A549 (cell line): ENCODE results near the gene NCS1. TPM values are rescaled to one million over a fixed set of nuclear protein-coding genes. Genes with fewer than 3 reads are reported as not detected.

Experiments used
- ATAC-seq, 2 experiments: fragments of 200-7000 bp in 1 of 2; fragments of >200 bp in 1 of 2; cut with Nextera tagmentation in 1 of 2; cut with Tn5 transposase in 1 of 2; 3 replicates each; pipeline versions ENCODE4 v1.8.0 to v1.9.1; 2018 to 2020; ENCODE audit warnings: mild to moderate bottlenecking in 1 of 2, moderate library complexity in 1 of 2
- CTCF ChIA-PET: fragments of 300-600 bp; sonication (Branson Sonifier 250); formaldehyde crosslinking; extraction: SDS; loops from one replicate; lab custom pipeline; 2021; ENCODE audit warnings: antibody characterized with exemption, inconsistent platforms; lab: Yijun Ruan, JAX
- POLR2A ChIA-PET: fragments of 350-600 bp; formaldehyde crosslinking; extraction: SDS; loops from one replicate; lab custom pipeline; 2021; ENCODE audit warnings: antibody characterized with exemption, inconsistent platforms; lab: Yijun Ruan, JAX
- DNase-seq, 2 experiments: peaks; one replicate each; pipeline versions ENCODE4 v3.0.0 to v3.0.0-alpha.2; 2011 to 2016; ENCODE audit warnings: low read depth in 1 of 2, low spot score in 1 of 2
- FAIRE-seq: peaks from 2 replicates; lab custom pipeline; 2011; peaks lifted over from hg19 to GRCh38; lab: Jason Lieb, UNC
- H3K27ac ChIP-seq, 2 experiments: fragments of >200 bp; sonication (Bioruptor Twin); formaldehyde crosslinking; 3 replicates each; pipeline ENCODE4 v1.5.1; 2016 to 2017
- H3K4me1 ChIP-seq: fragments of >200 bp; sonication (Bioruptor Twin); formaldehyde crosslinking; 3 replicates; pipeline ENCODE4 v1.6.1; 2016
- H3K4me2 ChIP-seq: fragments of >200 bp; sonication (Bioruptor Twin); formaldehyde crosslinking; 3 replicates; pipeline ENCODE4 v1.6.1; 2016
- H3K4me3 ChIP-seq: fragments of >200 bp; sonication (Bioruptor Twin); formaldehyde crosslinking; 3 replicates; pipeline ENCODE4 v1.5.1; 2016
- H3K9me3 ChIP-seq: fragments of >200 bp; sonication (Bioruptor Twin); formaldehyde crosslinking; 3 replicates; pipeline ENCODE4 v1.6.1; 2016
- CBX8 ChIP-seq: fragments of 200-600 bp; sonication (generic); IDR thresholded peaks from 2 replicates; pipeline ENCODE4 v1.6.1; 2016
- CHD2 ChIP-seq: fragments of 150-350 bp; IDR thresholded peaks from 2 replicates; pipeline ENCODE4 v1.6.1; 2014; ENCODE audit warnings: low read length; ENCODE audit not compliant: partially characterized antibody
- CHD4 ChIP-seq: fragments of 200-600 bp; sonication (generic); IDR thresholded peaks from 2 replicates; pipeline ENCODE4 v1.6.1; 2016; ENCODE audit warnings: antibody characterized with exemption, mild to moderate bottlenecking, borderline replicate concordance
- EHF ChIP-seq: fragments of 250-450 bp; sonication (Bioruptor Pico); IDR thresholded peaks from 2 replicates; pipeline ENCODE4 v1.5.0; 2020; ENCODE audit warnings: mild to moderate bottlenecking
- EHMT2 ChIP-seq: fragments of 200-600 bp; sonication (generic); IDR thresholded peaks from 2 replicates; pipeline ENCODE4 v1.6.1; 2016; ENCODE audit warnings: antibody characterized with exemption, low read depth, mild to moderate bottlenecking, moderate library complexity
- EP300 ChIP-seq, 2 experiments: fragments of >200 bp; sonication (Bioruptor Twin); formaldehyde crosslinking; IDR thresholded peaks; 2 replicates in 1 of 2; 3 replicates in 1 of 2; pipeline ENCODE4 v1.6.1; 2016 to 2017
- ESRRA ChIP-seq: fragments of 150-350 bp; IDR thresholded peaks from 2 replicates; pipeline ENCODE4 v1.6.1; 2014; ENCODE audit warnings: mild to moderate bottlenecking, low read length, borderline replicate concordance
- HEYL ChIP-seq: fragments of 250-450 bp; sonication (Bioruptor Pico); IDR thresholded peaks from 2 replicates; pipeline ENCODE4 v1.8.0; 2021; ENCODE audit warnings: mild to moderate bottlenecking, moderate library complexity
- HOXA7 ChIP-seq: fragments of 250-450 bp; sonication (Bioruptor Pico); IDR thresholded peaks from 2 replicates; pipeline ENCODE4 v1.5.0; 2020; ENCODE audit warnings: mild to moderate bottlenecking, moderate library complexity
- HOXB5 ChIP-seq: fragments of 250-450 bp; sonication (Bioruptor Pico); IDR thresholded peaks from 2 replicates; pipeline ENCODE4 v1.5.0; 2020; ENCODE audit warnings: mild to moderate bottlenecking, moderate library complexity
- JUN ChIP-seq, 2 experiments: fragments of >200 bp; sonication (Bioruptor Twin); formaldehyde crosslinking; IDR thresholded peaks; 2 replicates in 1 of 2; 3 replicates in 1 of 2; pipeline ENCODE4 v1.6.1; 2016 to 2017
- KDM1A ChIP-seq: fragments of 200-600 bp; sonication (generic); IDR thresholded peaks from 2 replicates; pipeline ENCODE4 v1.6.1; 2016; ENCODE audit warnings: low read depth, mild to moderate bottlenecking
- MAFK ChIP-seq: fragments of 450-650 bp; IDR thresholded peaks from 2 replicates; pipeline ENCODE4 v1.6.1; 2014; ENCODE audit not compliant: partially characterized antibody
- NFE2L2 ChIP-seq: fragments of 150-350 bp; conservative IDR thresholded peaks from 2 replicates; pipeline ENCODE4 v1.6.1; 2014; ENCODE audit warnings: low read length
- NR3C1 ChIP-seq: fragments of >200 bp; sonication (Bioruptor Twin); formaldehyde crosslinking; IDR thresholded peaks from 3 replicates; pipeline ENCODE4 v1.6.1; 2017
- PHF8 ChIP-seq: fragments of 200-600 bp; sonication (generic); IDR thresholded peaks from 2 replicates; pipeline ENCODE4 v1.6.1; 2016; ENCODE audit warnings: low read depth, mild to moderate bottlenecking, antibody characterized with exemption, moderate library complexity, borderline replicate concordance
- POLR2AphosphoS2 ChIP-seq: conservative IDR thresholded peaks from 2 replicates; pipeline ENCODE4 v1.6.1; 2012; ENCODE audit warnings: low read length, improper control_type of control experiment, inconsistent platforms
- RFX5 ChIP-seq: fragments of 450-650 bp; IDR thresholded peaks from 2 replicates; pipeline ENCODE4 v1.7.1; 2014; ENCODE audit warnings: antibody characterized with exemption, mild to moderate bottlenecking, moderate library complexity
- RNF2 ChIP-seq: fragments of 200-600 bp; sonication (generic); IDR thresholded peaks from 2 replicates; pipeline ENCODE4 v1.6.1; 2016; ENCODE audit warnings: low read depth, mild to moderate bottlenecking, antibody characterized with exemption, moderate library complexity, borderline replicate concordance
- SMC3 ChIP-seq: fragments of >200 bp; sonication (Bioruptor Twin); formaldehyde crosslinking; IDR thresholded peaks from 3 replicates; pipeline ENCODE4 v1.6.1; 2018; ENCODE audit warnings: inconsistent platforms
- SREBF2 ChIP-seq: fragments of 450-650 bp; IDR thresholded peaks from 2 replicates; pipeline ENCODE4 v1.6.1; 2014; ENCODE audit warnings: mild to moderate bottlenecking, moderate library complexity
- TP53 ChIP-seq: fragments of 250-450 bp; sonication (Bioruptor Pico); IDR thresholded peaks from 2 replicates; pipeline ENCODE4 v1.5.0; 2021; ENCODE audit warnings: mild to moderate bottlenecking, moderate library complexity
- ZSCAN20 ChIP-seq: fragments of 250-450 bp; sonication (Bioruptor Pico); IDR thresholded peaks from 2 replicates; pipeline ENCODE4 v1.8.0; 2022; ENCODE audit warnings: mild to moderate bottlenecking, moderate library complexity
- WGBS: methylation state at CpG from one replicate; pipeline ENCODE4 v1.1.6; 2017; ENCODE audit errors: missing lambda C conversion rate; 5-methylcytosine and 5-hydroxymethylcytosine counted together
- polyA plus RNA-seq, 4 experiments: library from polyadenylated mRNA; depleted of rRNA in 3 of 4; stranded (reverse); fragments of >200 nt; fragmentation: RNase III in 1 of 4; extraction: RNeasy Plus Mini Kit Qiagen cat#74134 plus additional on column Dnase treatment in 1 of 4; gene quantifications; 2 replicates in 3 of 4; 3 replicates in 1 of 4; pipeline ENCODE4 v1.2.3, GENCODE V29; 2011 to 2017
- TF ChIP-seq, protein P1 (sequence below): fragments of 200-600 bp; sonication (generic); IDR thresholded peaks from 2 replicates; pipeline ENCODE4 v1.6.1; 2016; ENCODE audit warnings: antibody characterized with exemption, mild to moderate bottlenecking, moderate library complexity
- TF ChIP-seq, protein P2 (sequence below): fragments of >200 bp; sonication (Bioruptor Twin); formaldehyde crosslinking; IDR thresholded peaks from 3 replicates; pipeline ENCODE4 v1.5.1; 2016
- TF ChIP-seq, protein P3 (sequence below): fragments of 250-450 bp; sonication (Bioruptor Pico); IDR thresholded peaks from 2 replicates; pipeline ENCODE4 v1.5.0; 2020; ENCODE audit warnings: low read depth, mild to moderate bottlenecking, moderate library complexity
- TF ChIP-seq, protein P4 (sequence below): fragments of 450-650 bp; IDR thresholded peaks from 2 replicates; pipeline ENCODE4 v1.6.1; 2014; ENCODE audit warnings: antibody characterized with exemption
- TF ChIP-seq, protein P5 (sequence below): fragments of 250-450 bp; sonication (Bioruptor Pico); IDR thresholded peaks from 2 replicates; pipeline ENCODE4 v1.5.0; 2021; ENCODE audit warnings: mild to moderate bottlenecking, moderate library complexity, borderline replicate concordance
- TF ChIP-seq, protein P6 (sequence below): IDR thresholded peaks from 2 replicates; pipeline ENCODE4 v1.6.1; 2012

Gene NCS1
- polyA plus RNA-seq, 2 of the 4 experiments (the other 2 are of a cell fraction): 17.9 to 21.9 TPM

DNA sequence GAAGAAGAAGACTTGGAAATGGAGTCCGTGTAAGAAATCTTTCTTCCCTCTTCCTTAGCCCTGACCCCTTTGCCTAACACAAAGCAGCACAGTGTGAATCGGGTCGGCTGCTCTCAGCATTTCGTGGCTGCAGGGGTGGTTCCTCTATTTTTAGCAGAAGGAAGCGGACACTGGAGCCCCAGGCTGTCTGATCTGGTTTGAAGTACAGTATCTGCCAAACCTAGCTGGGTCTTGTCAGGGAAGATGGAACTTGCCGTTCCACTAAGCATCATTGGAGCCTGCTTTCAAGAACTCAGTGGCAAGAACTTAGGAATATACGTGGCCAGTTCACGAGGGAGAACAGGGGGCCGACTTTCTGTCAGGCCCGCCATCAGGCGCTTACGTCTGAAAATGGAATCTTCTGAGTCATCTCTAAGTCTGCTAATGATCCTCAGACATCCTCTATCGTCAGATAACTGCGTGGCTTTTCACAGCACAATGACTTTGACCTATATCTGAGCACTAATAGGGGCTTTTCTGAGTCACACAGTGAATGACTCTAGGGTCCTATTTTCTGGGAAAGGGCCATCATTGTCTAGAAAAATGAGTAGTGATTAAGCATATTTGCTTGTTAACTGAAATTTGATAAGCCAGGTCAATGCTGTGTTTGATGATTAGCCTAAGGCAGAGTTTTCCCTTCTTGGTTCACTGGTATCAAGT is 43.3 kb upstream of the NCS1 start:
- TF ChIP-seq EHF (CRISPR knock-in tag) (no peak), HOXB5 (no peak), NFE2L2 (no peak), RFX5 (no peak), CHD4 (no peak), HEYL (CRISPR knock-in tag) (no peak), EP300 (IDR thresholded peaks at IDR 0.05) (no peak), RNF2 (no peak), SREBF2 (no peak), CBX8 (no peak), ZSCAN20 (CRISPR knock-in tag) (no peak), PHF8 (no peak), JUN (IDR thresholded peaks at IDR 0.05) (no peak)
- TF ChIP-seq, protein P1, sequence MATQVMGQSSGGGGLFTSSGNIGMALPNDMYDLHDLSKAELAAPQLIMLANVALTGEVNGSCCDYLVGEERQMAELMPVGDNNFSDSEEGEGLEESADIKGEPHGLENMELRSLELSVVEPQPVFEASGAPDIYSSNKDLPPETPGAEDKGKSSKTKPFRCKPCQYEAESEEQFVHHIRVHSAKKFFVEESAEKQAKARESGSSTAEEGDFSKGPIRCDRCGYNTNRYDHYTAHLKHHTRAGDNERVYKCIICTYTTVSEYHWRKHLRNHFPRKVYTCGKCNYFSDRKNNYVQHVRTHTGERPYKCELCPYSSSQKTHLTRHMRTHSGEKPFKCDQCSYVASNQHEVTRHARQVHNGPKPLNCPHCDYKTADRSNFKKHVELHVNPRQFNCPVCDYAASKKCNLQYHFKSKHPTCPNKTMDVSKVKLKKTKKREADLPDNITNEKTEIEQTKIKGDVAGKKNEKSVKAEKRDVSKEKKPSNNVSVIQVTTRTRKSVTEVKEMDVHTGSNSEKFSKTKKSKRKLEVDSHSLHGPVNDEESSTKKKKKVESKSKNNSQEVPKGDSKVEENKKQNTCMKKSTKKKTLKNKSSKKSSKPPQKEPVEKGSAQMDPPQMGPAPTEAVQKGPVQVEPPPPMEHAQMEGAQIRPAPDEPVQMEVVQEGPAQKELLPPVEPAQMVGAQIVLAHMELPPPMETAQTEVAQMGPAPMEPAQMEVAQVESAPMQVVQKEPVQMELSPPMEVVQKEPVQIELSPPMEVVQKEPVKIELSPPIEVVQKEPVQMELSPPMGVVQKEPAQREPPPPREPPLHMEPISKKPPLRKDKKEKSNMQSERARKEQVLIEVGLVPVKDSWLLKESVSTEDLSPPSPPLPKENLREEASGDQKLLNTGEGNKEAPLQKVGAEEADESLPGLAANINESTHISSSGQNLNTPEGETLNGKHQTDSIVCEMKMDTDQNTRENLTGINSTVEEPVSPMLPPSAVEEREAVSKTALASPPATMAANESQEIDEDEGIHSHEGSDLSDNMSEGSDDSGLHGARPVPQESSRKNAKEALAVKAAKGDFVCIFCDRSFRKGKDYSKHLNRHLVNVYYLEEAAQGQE: no peak
- TF ChIP-seq, protein P2, sequence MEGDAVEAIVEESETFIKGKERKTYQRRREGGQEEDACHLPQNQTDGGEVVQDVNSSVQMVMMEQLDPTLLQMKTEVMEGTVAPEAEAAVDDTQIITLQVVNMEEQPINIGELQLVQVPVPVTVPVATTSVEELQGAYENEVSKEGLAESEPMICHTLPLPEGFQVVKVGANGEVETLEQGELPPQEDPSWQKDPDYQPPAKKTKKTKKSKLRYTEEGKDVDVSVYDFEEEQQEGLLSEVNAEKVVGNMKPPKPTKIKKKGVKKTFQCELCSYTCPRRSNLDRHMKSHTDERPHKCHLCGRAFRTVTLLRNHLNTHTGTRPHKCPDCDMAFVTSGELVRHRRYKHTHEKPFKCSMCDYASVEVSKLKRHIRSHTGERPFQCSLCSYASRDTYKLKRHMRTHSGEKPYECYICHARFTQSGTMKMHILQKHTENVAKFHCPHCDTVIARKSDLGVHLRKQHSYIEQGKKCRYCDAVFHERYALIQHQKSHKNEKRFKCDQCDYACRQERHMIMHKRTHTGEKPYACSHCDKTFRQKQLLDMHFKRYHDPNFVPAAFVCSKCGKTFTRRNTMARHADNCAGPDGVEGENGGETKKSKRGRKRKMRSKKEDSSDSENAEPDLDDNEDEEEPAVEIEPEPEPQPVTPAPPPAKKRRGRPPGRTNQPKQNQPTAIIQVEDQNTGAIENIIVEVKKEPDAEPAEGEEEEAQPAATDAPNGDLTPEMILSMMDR: no peak
- TF ChIP-seq, protein P3, sequence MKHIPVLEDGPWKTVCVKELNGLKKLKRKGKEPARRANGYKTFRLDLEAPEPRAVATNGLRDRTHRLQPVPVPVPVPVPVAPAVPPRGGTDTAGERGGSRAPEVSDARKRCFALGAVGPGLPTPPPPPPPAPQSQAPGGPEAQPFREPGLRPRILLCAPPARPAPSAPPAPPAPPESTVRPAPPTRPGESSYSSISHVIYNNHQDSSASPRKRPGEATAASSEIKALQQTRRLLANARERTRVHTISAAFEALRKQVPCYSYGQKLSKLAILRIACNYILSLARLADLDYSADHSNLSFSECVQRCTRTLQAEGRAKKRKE (CRISPR knock-in tag): no peak
- TF ChIP-seq, protein P4, sequence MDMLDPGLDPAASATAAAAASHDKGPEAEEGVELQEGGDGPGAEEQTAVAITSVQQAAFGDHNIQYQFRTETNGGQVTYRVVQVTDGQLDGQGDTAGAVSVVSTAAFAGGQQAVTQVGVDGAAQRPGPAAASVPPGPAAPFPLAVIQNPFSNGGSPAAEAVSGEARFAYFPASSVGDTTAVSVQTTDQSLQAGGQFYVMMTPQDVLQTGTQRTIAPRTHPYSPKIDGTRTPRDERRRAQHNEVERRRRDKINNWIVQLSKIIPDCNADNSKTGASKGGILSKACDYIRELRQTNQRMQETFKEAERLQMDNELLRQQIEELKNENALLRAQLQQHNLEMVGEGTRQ: no peak
- Histone ChIP-seq H3K4me3 (no peak overlapping the region), H3K4me2 (no peak overlapping the region), H3K27ac (no peak overlapping the region), H3K4me1 (no peaks in the 10 kb centered on the region), H3K9me3 (no peaks in the 10 kb centered on the region)
- no peak for ATAC-seq
- no peak for FAIRE-seq
- POLR2A ChIA-PET: no interaction called here
- CTCF ChIA-PET: interaction anchor here (1.3 kb wide), 1 partner anchor 22 kb away, joined by 5 read pairs; no protein-coding TSS in a partner anchor
- DNase-seq: no peak
- WGBS: 89% methylated on average over 14 of the region's 14 CpGs

DNA sequence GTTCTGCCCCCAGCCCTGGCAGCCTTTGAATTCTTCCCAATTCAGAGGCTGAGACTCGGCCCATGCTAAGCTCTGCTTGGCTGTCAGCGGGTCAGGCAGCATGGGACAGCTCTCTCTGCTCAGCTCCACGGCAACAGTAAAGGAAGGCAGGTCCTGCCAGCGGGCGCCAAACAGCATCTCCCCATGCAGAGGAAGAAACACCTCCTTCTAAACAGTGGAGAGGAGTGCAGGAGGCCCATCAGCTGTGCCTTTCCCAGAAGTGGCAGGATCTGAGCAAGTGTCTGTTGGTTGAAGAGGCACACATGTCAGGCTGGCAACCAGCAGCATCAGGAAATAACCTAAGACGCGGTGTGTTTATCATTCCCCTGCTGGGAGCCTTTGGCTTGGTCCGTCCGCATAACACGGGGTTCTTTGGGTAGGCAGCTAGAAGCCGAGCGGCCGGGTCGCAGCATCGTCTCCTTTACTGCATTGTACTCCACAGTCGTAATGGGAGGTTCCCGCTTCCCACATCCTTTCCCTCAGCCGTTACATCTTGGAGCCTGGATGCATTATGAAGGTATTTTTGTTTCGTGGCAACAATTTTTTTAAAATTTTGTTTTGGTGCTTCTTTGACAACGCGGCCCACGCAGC is 42.7 kb upstream of the NCS1 start:
- Histone ChIP-seq H3K4me2 (no peak overlapping the region), H3K4me1 (no peaks in the 10 kb centered on the region), H3K4me3 (no peak overlapping the region), H3K27ac (no peak overlapping the region), H3K9me3 (no peaks in the 10 kb centered on the region)
- no peak for DNase-seq
- no peak for FAIRE-seq
- ChIA-PET POLR2A (no interaction called here), CTCF (interaction anchor here (0.6 to 0.9 kb wide), 2 partner anchors 12 to 22 kb away, joined by 3 read pairs; no protein-coding TSS in a partner anchor)
- WGBS: 95% methylated on average over 22 of the region's 22 CpGs
- no peak for ATAC-seq
- TF ChIP-seq SMC3 (no peak), NR3C1 (no peak), EHF (CRISPR knock-in tag) (no peak), CHD2 (no peak), POLR2AphosphoS2 (no peak), EHMT2 (no peak), ESRRA (no peak), MAFK (no peak), HOXA7 (no peak), TP53 (CRISPR knock-in tag) (no peak), KDM1A (no peak)
- TF ChIP-seq, protein P5, sequence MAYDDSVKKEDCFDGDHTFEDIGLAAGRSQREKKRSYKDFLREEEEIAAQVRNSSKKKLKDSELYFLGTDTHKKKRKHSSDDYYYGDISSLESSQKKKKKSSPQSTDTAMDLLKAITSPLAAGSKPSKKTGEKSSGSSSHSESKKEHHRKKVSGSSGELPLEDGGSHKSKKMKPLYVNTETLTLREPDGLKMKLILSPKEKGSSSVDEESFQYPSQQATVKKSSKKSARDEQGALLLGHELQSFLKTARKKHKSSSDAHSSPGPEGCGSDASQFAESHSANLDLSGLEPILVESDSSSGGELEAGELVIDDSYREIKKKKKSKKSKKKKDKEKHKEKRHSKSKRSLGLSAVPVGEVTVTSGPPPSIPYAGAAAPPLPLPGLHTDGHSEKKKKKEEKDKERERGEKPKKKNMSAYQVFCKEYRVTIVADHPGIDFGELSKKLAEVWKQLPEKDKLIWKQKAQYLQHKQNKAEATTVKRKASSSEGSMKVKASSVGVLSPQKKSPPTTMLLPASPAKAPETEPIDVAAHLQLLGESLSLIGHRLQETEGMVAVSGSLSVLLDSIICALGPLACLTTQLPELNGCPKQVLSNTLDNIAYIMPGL (CRISPR knock-in tag): no peak
- TF ChIP-seq, protein P6, sequence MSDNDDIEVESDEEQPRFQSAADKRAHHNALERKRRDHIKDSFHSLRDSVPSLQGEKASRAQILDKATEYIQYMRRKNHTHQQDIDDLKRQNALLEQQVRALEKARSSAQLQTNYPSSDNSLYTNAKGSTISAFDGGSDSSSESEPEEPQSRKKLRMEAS: no peak
